Keratinocyte (primary cell): ENCODE data around the gene VANGL2.

Experiments
- CTCF ChIP-seq, 3 experiments: IDR thresholded peaks in 1 of 3; conservative IDR thresholded peaks in 1 of 3; optimal IDR thresholded peaks in 1 of 3; 2 replicates in 2 of 3; 3 replicates in 1 of 3; pipeline versions ENCODE3 to v1.5.1; 2011; ENCODE audit warnings: low read length in 3 of 3, mild to moderate bottlenecking in 3 of 3, moderate library complexity in 2 of 3, control low read depth in 1 of 3, inconsistent platforms in 1 of 3; ENCODE audit not compliant: insufficient read depth in 2 of 3; ENCODE audit errors: extremely low read depth in 1 of 3
- EZH2 ChIP-seq: IDR thresholded peaks from one replicate; pipeline ENCODE4 v1.6.1; 2012; ENCODE audit warnings: inconsistent platforms, mild to moderate bottlenecking, low read length, moderate library complexity

GRCh38 chr1:160353223-160353622, 47.1 kb upstream of the VANGL2 start:
- TF ChIP-seq CTCF (optimal IDR thresholded peaks at IDR 0.05 in 1 of 3, IDR thresholded peaks at IDR 0.05 in 1 of 3, conservative IDR thresholded peaks at IDR 0.05 in 1 of 3; ENCODE audit: extremely low read depth in 1 of 3, insufficient read depth in 2 of 3, low read length in 3 of 3) (no peak), EZH2 (no peak)
